HepG2 (cell line): ENCODE results near the gene TXNRD3. TPM values are rescaled to one million over a fixed set of nuclear protein-coding genes. Genes with fewer than 3 reads are reported as not detected.

ENCODE experiments used
- ATAC-seq: fragments of 200-7000 bp; cut with Tn5 transposase; 3 replicates; pipeline ENCODE4 v1.9.1; 2020; ENCODE audit warnings: mild to moderate bottlenecking, moderate library complexity
- BruUV-seq: library from RNA; stranded (reverse); fragments of 400-500 nt; replicated peaks from 2 replicates; lab custom pipeline; 2021; lab: Mats Ljungman, UMichigan
- CTCF ChIA-PET: fragments of 300-600 bp; formaldehyde crosslinking; extraction: SDS; loops from one replicate; lab custom pipeline; 2021; ENCODE audit warnings: low total read pairs, inconsistent platforms, low intra/inter-chr PET ratio; lab: Yijun Ruan, JAX
- POLR2A ChIA-PET: fragments of 350-600 bp; sonication (Branson Sonifier 250); formaldehyde crosslinking; loops from one replicate; lab custom pipeline; 2020; ENCODE audit warnings: antibody characterized with exemption, inconsistent platforms; lab: Yijun Ruan, JAX
- DNase-seq: peaks from one replicate; pipeline ENCODE4 v3.0.0-alpha.2; 2015; ENCODE audit warnings: low spot score
- FAIRE-seq: peaks from 3 replicates; lab custom pipeline; 2011; peaks lifted over from hg19 to GRCh38; lab: Jason Lieb, UNC
- H2AFZ ChIP-seq: one replicate; pipeline ENCODE4 v1.6.1; 2011; ENCODE audit warnings: low read length, inconsistent platforms
- H3K27ac ChIP-seq: fragments of 300-600 bp; 3 replicates; pipeline ENCODE4 v1.8.0; 2011; ENCODE audit warnings: mixed run types, mild to moderate bottlenecking, mixed read lengths, low read length, inconsistent platforms; ENCODE audit not compliant: insufficient read depth; ENCODE audit errors: extremely low read length
- H3K27me3 ChIP-seq, 2 experiments: fragments of 200-600 bp in 1 of 2; 2 replicates in 1 of 2; 3 replicates in 1 of 2; pipeline versions ENCODE4 v1.6.0 to v1.8.0; 2011; ENCODE audit warnings: low read length in 2 of 2, mild to moderate bottlenecking in 2 of 2, moderate library complexity in 2 of 2, inconsistent platforms in 1 of 2; ENCODE audit not compliant: insufficient read depth in 2 of 2, control insufficient read depth in 1 of 2
- H3K36me3 ChIP-seq, 2 experiments: fragments of 200-600 bp in 1 of 2; replicated peaks in 1 of 2; 2 replicates in 1 of 2; 3 replicates in 1 of 2; pipeline versions ENCODE4 v1.5.1 to v1.8.0; 2011; ENCODE audit warnings: low read length in 2 of 2, inconsistent platforms in 1 of 2; ENCODE audit not compliant: insufficient read depth in 2 of 2, control insufficient read depth in 1 of 2
- H3K4me1 ChIP-seq: 2 replicates; pipeline ENCODE4 v1.5.1; 2012; ENCODE audit warnings: low read length, inconsistent platforms; ENCODE audit not compliant: insufficient read depth
- H3K4me2 ChIP-seq: 2 replicates; pipeline ENCODE4 v1.6.0; 2011; ENCODE audit warnings: low read depth, low read length, inconsistent platforms
- H3K4me3 ChIP-seq, 3 experiments: fragments of 200-600 bp in 1 of 3; sonication (generic), shearing (Covaris generic) in 1 of 3; replicated peaks in 1 of 3; 2 replicates each; pipeline ENCODE4 v1.5.1; 2011 to 2016; ENCODE audit warnings: low read length in 3 of 3, inconsistent platforms in 2 of 3, low read depth in 2 of 3, mild to moderate bottlenecking in 2 of 3, control low read depth in 1 of 3, mixed read lengths in 1 of 3; ENCODE audit not compliant: insufficient read depth in 1 of 3
- H3K79me2 ChIP-seq: one replicate; pipeline ENCODE4 v1.6.1; 2011; ENCODE audit warnings: low read length, inconsistent platforms; ENCODE audit not compliant: insufficient read depth
- H3K9ac ChIP-seq: 2 replicates; pipeline ENCODE4 v1.6.0; 2011; ENCODE audit warnings: mild to moderate bottlenecking, low read depth, low read length, inconsistent platforms; ENCODE audit not compliant: insufficient read depth
- H3K9me3 ChIP-seq: 2 replicates; pipeline ENCODE4 v1.5.1; 2012; ENCODE audit warnings: mild to moderate bottlenecking, low read length
- H4K20me1 ChIP-seq: 2 replicates; pipeline ENCODE4 v1.6.0; 2011; ENCODE audit warnings: inconsistent platforms, mild to moderate bottlenecking, low read length, moderate library complexity; ENCODE audit not compliant: insufficient read depth
- ARHGAP35 ChIP-seq: sonication (generic); formaldehyde crosslinking; IDR thresholded peaks from 2 replicates; pipeline ENCODE4 v1.9.0; 2022; ENCODE audit warnings: mild to moderate bottlenecking, inconsistent platforms, moderate library complexity, missing genetic modification reagents, borderline replicate concordance
- ATF7 ChIP-seq, 2 experiments: fragments of 450-650 bp in 1 of 2; sonication (generic) in 1 of 2; formaldehyde crosslinking in 1 of 2; IDR thresholded peaks; 2 replicates each; pipeline versions ENCODE4 v1.4.0 to v1.6.1; 2016 to 2020; ENCODE audit warnings: antibody characterized with exemption in 1 of 2, mild to moderate bottlenecking in 1 of 2, missing genetic modification reagents in 1 of 2
- CEBPG ChIP-seq: IDR thresholded peaks from 2 replicates; pipeline ENCODE4 v1.6.1; 2016
- DPF2 ChIP-seq: sonication (generic); formaldehyde crosslinking; IDR thresholded peaks from 2 replicates; pipeline ENCODE4 v1.4.0; 2020; ENCODE audit warnings: mild to moderate bottlenecking, low read depth, missing genetic modification reagents, borderline replicate concordance
- KAT8 ChIP-seq: IDR thresholded peaks from 2 replicates; pipeline ENCODE4 v1.6.1; 2016; ENCODE audit warnings: missing genetic modification reagents, missing compliant biosample characterization
- KMT2A ChIP-seq: sonication (generic); formaldehyde crosslinking; IDR thresholded peaks from 2 replicates; pipeline ENCODE4 v1.4.0; 2020; ENCODE audit warnings: missing genetic modification reagents
- SMARCE1 ChIP-seq: fragments of 450-650 bp; IDR thresholded peaks from 2 replicates; pipeline ENCODE4 v1.6.1; 2017; ENCODE audit warnings: borderline replicate concordance
- ZFP36 ChIP-seq: fragments of 150-350 bp; IDR thresholded peaks from 2 replicates; pipeline ENCODE4 v1.6.1; 2018; ENCODE audit warnings: borderline replicate concordance, low read length, low read depth; ENCODE audit not compliant: partially characterized antibody
- ZNF160 ChIP-seq: sonication (generic); formaldehyde crosslinking; IDR thresholded peaks from 2 replicates; pipeline ENCODE4 v1.8.0; 2022; ENCODE audit warnings: mild to moderate bottlenecking, inconsistent platforms, missing genetic modification reagents
- ZNF263 ChIP-seq: sonication (generic); formaldehyde crosslinking; IDR thresholded peaks from 2 replicates; pipeline ENCODE4 v1.4.0; 2020; ENCODE audit warnings: missing genetic modification reagents
- ZNF317 ChIP-seq: sonication (generic); formaldehyde crosslinking; IDR thresholded peaks from 2 replicates; pipeline ENCODE4 v1.5.0; 2020; ENCODE audit warnings: mild to moderate bottlenecking, missing genetic modification reagents
- ZNF510 ChIP-seq: sonication (generic); formaldehyde crosslinking; IDR thresholded peaks from 2 replicates; pipeline ENCODE4 v1.4.0; 2020; ENCODE audit warnings: low read depth, mild to moderate bottlenecking, missing genetic modification reagents
- ZNF761 ChIP-seq: sonication (generic); formaldehyde crosslinking; conservative IDR thresholded peaks from 2 replicates; pipeline ENCODE4 v1.4.0; 2020; ENCODE audit warnings: mild to moderate bottlenecking, missing genetic modification reagents
- ZNF83 ChIP-seq: sonication (generic); formaldehyde crosslinking; IDR thresholded peaks from 2 replicates; pipeline ENCODE4 v1.4.0; 2020; ENCODE audit warnings: missing genetic modification reagents, mild to moderate bottlenecking, borderline replicate concordance
- WGBS: methylation state at CpG from one replicate; pipeline ENCODE4 v1.1.6; 2017; ENCODE audit warnings: low lambda C conversion rate; 5-methylcytosine and 5-hydroxymethylcytosine counted together
- in situ Hi-C: cut with HindIII; loops from 2 replicates; pipeline ENCODE4 v1.10.0; 2017; ENCODE audit warnings: low pct_unique_long_range_greater_than_20kb; ENCODE audit not compliant: extremely low pct_ligation_motif_present
- intact Hi-C: fragments of 100-400 bp; cut with micrococcal nuclease; formaldehyde crosslinking; loops from one replicate; pipeline ENCODE4 v1.10.0; 2022; ENCODE audit not compliant: unreplicated experiment
- polyA plus RNA-seq, 8 experiments: library from polyadenylated mRNA; depleted of rRNA in 3 of 8; stranded (reverse) in 7 of 8; unstranded in 1 of 8; fragments of >200 nt; fragmentation: Illumina TruSeq in 4 of 8; extraction: Trizol in 4 of 8; gene quantifications; 2 replicates each; pipeline versions ENCODE4 v1.2.1 to v1.2.3, GENCODE V29; 2011 to 2016; ENCODE audit warnings: low read depth in 4 of 8, missing spikeins in 1 of 8, mixed read lengths in 1 of 8; ENCODE audit not compliant: insufficient read depth in 1 of 8
- total RNA-seq, 5 experiments: library from RNA; depleted of rRNA; stranded (reverse); fragments of >200 nt; fragmentation: Illumina TruSeq; extraction: Trizol; gene quantifications; 2 replicates each; pipeline ENCODE4 v1.2.3, GENCODE V29; 2016; ENCODE audit warnings: low read depth in 1 of 5
- TF ChIP-seq, protein P1 (sequence below): IDR thresholded peaks from 2 replicates; pipeline ENCODE4 v1.6.1; 2016
- TF ChIP-seq, protein P2 (sequence below): sonication (generic); formaldehyde crosslinking; IDR thresholded peaks from 2 replicates; pipeline ENCODE4 v1.8.0; 2022; ENCODE audit warnings: missing genetic modification reagents, mild to moderate bottlenecking, borderline replicate concordance
- TF ChIP-seq, protein P3 (sequence below): sonication (generic); formaldehyde crosslinking; IDR thresholded peaks from 2 replicates; pipeline ENCODE4 v1.5.0; 2020; ENCODE audit warnings: missing genetic modification reagents
- TF ChIP-seq, protein P4 (sequence below): sonication (generic); formaldehyde crosslinking; IDR thresholded peaks from 2 replicates; pipeline ENCODE4 v1.4.0; 2020; ENCODE audit warnings: missing genetic modification reagents

TXNRD3 gene
- total and polyA plus RNA-seq, 2 of the 13 experiments (the other 11 are each of a cell fraction or from before 2014, with no cell fraction given): 4.8 to 20.7 TPM

DNA sequence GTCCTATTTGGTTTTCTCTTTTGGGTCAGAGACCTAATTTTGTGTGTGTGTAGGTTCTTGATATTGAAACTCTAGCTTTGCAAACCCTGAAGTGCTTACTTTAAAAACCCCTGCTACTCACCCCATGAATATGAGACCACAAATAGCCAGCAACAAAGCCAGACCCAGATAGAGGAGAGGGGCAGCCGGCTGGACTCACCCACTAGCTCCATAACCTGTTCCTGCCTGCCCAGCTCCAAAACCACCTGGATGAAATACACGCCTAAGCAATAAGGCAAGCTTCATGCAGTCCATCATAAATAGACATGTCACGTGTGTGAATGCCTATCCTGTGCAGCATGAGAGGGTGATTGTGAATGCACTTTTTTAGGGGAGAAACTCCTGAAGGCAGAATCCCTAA, 3.7 kb upstream of the TXNRD3 start:
- H3K27ac ChIP-seq: no peak overlapping the region
- H4K20me1 ChIP-seq: no peaks in the 10 kb centered on the region
- in situ Hi-C loops: no loop called here
- POLR2A ChIA-PET: no interaction called here
- H3K79me2 ChIP-seq: no peaks in the 10 kb centered on the region
- H3K9me3 ChIP-seq: peaks cover 7% of the 10 kb centered on the region; the same call in 1 of the 2 replicates
- CTCF ChIA-PET: no interaction called here
- H3K27me3 ChIP-seq: peaks cover 0 to 35% of the 10 kb centered on the region in 2 experiments; a peak in 4 of 5 replicates
- no peak overlapping the region for H3K4me3 ChIP-seq
- H3K4me1 ChIP-seq: peaks cover 19% of the 10 kb centered on the region
- H3K9ac ChIP-seq: no peak overlapping the region
- no peak overlapping the region for H3K4me2 ChIP-seq
- BruUV-seq: no TSS peak
- no peak for FAIRE-seq
- 58% methylated on average over 3 of the region's 3 CpGs for WGBS
- H2AFZ ChIP-seq: no peak overlapping the region
- no peak for DNase-seq
- no peaks in the 10 kb centered on the region for H3K36me3 ChIP-seq
- no peak for ATAC-seq
- intact Hi-C loops: no loop called here
- TF ChIP-seq ZNF761 (CRISPR knock-in tag) (no peak), DPF2 (CRISPR knock-in tag) (no peak), KAT8 (CRISPR knock-in tag) (no peak), ZNF160 (CRISPR knock-in tag) (no peak), ARHGAP35 (CRISPR knock-in tag) (no peak), ZFP36 (no peak), ZNF510 (CRISPR knock-in tag) (no peak), CEBPG (CRISPR knock-in tag) (no peak), ZNF317 (CRISPR knock-in tag) (no peak), ZNF83 (CRISPR knock-in tag) (no peak), SMARCE1 (no peak), ZNF263 (no peak), ATF7 (IDR thresholded peaks at IDR 0.05) (no peak), ATF7 (CRISPR knock-in tag; IDR thresholded peaks at IDR 0.05) (no peak), KMT2A (CRISPR knock-in tag) (no peak)
- TF ChIP-seq, protein P1, sequence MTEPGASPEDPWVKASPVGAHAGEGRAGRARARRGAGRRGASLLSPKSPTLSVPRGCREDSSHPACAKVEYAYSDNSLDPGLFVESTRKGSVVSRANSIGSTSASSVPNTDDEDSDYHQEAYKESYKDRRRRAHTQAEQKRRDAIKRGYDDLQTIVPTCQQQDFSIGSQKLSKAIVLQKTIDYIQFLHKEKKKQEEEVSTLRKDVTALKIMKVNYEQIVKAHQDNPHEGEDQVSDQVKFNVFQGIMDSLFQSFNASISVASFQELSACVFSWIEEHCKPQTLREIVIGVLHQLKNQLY: no peak
- TF ChIP-seq, protein P2, sequence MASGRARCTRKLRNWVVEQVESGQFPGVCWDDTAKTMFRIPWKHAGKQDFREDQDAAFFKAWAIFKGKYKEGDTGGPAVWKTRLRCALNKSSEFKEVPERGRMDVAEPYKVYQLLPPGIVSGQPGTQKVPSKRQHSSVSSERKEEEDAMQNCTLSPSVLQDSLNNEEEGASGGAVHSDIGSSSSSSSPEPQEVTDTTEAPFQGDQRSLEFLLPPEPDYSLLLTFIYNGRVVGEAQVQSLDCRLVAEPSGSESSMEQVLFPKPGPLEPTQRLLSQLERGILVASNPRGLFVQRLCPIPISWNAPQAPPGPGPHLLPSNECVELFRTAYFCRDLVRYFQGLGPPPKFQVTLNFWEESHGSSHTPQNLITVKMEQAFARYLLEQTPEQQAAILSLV: no peak
- TF ChIP-seq, protein P3, sequence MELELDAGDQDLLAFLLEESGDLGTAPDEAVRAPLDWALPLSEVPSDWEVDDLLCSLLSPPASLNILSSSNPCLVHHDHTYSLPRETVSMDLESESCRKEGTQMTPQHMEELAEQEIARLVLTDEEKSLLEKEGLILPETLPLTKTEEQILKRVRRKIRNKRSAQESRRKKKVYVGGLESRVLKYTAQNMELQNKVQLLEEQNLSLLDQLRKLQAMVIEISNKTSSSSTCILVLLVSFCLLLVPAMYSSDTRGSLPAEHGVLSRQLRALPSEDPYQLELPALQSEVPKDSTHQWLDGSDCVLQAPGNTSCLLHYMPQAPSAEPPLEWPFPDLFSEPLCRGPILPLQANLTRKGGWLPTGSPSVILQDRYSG: no peak
- TF ChIP-seq, protein P4, sequence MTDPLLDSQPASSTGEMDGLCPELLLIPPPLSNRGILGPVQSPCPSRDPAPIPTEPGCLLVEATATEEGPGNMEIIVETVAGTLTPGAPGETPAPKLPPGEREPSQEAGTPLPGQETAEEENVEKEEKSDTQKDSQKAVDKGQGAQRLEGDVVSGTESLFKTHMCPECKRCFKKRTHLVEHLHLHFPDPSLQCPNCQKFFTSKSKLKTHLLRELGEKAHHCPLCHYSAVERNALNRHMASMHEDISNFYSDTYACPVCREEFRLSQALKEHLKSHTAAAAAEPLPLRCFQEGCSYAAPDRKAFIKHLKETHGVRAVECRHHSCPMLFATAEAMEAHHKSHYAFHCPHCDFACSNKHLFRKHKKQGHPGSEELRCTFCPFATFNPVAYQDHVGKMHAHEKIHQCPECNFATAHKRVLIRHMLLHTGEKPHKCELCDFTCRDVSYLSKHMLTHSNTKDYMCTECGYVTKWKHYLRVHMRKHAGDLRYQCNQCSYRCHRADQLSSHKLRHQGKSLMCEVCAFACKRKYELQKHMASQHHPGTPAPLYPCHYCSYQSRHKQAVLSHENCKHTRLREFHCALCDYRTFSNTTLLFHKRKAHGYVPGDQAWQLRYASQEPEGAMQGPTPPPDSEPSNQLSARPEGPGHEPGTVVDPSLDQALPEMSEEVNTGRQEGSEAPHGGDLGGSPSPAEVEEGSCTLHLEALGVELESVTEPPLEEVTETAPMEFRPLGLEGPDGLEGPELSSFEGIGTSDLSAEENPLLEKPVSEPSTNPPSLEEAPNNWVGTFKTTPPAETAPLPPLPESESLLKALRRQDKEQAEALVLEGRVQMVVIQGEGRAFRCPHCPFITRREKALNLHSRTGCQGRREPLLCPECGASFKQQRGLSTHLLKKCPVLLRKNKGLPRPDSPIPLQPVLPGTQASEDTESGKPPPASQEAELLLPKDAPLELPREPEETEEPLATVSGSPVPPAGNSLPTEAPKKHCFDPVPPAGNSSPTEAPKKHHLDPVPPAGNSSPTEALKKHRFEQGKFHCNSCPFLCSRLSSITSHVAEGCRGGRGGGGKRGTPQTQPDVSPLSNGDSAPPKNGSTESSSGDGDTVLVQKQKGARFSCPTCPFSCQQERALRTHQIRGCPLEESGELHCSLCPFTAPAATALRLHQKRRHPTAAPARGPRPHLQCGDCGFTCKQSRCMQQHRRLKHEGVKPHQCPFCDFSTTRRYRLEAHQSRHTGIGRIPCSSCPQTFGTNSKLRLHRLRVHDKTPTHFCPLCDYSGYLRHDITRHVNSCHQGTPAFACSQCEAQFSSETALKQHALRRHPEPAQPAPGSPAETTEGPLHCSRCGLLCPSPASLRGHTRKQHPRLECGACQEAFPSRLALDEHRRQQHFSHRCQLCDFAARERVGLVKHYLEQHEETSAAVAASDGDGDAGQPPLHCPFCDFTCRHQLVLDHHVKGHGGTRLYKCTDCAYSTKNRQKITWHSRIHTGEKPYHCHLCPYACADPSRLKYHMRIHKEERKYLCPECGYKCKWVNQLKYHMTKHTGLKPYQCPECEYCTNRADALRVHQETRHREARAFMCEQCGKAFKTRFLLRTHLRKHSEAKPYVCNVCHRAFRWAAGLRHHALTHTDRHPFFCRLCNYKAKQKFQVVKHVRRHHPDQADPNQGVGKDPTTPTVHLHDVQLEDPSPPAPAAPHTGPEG (CRISPR knock-in tag): no peak
